Fibroblast of lung (primary cell): ENCODE measurements around the gene HECW1.

Experiments
- CTCF ChIP-seq, 2 donors: IDR thresholded peaks in 1 of 2; conservative IDR thresholded peaks in 1 of 2; 1 replicate in 1 of 2; 2 replicates in 1 of 2; pipeline ENCODE4 v1.5.1; 2011 to 2012; ENCODE audit warnings: low read length in 2 of 2, control low read depth in 1 of 2, inconsistent platforms in 1 of 2, low read depth in 1 of 2, mild to moderate bottlenecking in 1 of 2
- EZH2 ChIP-seq: IDR thresholded peaks from 2 replicates; pipeline ENCODE4 v1.5.1; 2012; ENCODE audit warnings: low read length, control low read depth, mild to moderate bottlenecking; ENCODE audit errors: missing control alignments

DNA sequence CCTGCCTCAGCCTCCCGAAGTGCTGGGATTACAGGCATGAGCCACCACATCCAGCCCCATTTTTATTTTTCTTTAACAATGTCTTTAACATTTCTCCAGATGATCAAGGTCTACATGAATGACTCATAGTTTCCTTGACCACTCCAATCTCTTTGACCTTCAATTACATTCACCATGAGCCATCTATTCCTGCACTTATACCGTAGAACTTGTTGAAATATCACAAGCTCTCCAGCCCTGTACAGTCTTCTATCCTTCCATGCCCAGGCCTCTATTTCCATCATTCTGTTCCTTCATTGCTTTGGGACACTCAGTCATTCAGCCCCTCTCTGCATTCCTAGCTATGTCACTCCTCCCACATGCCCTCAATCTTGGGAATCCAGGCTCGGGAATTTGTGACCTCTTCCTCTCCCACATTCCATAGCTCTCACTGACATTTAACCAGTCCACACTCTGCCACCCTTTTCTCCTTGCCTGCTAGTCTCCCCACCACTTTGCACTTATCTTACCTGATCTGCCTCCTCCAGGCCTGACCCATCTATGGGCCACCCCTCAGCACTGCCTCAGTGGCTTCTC is 318.7 kb downstream of the HECW1 start:
- TF ChIP-seq CTCF (conservative IDR thresholded peaks at IDR 0.05 in 1 of 2, IDR thresholded peaks at IDR 0.05 in 1 of 2; ENCODE audit: low read depth in 1 of 2, low read length in 2 of 2) = no peak
- no peak for TF ChIP-seq EZH2
